Neural cell (in vitro differentiated cells): Measurements from ENCODE around the gene RBMXL2. TPM values are rescaled to one million over a fixed set of nuclear protein-coding genes. Genes with fewer than 3 reads are reported as not detected.

Source experiments
- H2AFZ ChIP-seq: fragments of 200-600, 300-800 bp; sonication (generic), shearing (Covaris generic); 2 replicates; pipeline ENCODE4 v1.6.0; 2014; ENCODE audit warnings: low read depth, mild to moderate bottlenecking, antibody characterized with exemption, low read length, moderate library complexity
- H3F3A ChIP-seq: fragments of 200-600 bp; shearing (Covaris generic); 2 replicates; pipeline ENCODE4 v1.6.1; 2016; ENCODE audit warnings: mild to moderate bottlenecking, moderate library complexity, mixed read lengths, antibody characterized with exemption, low read length; ENCODE audit not compliant: insufficient read depth, poor library complexity, severe bottlenecking
- H3K27ac ChIP-seq: fragments of 200-600, 300-800 bp; sonication (generic), shearing (Covaris generic); 2 replicates; pipeline ENCODE4 v1.5.1; 2014; ENCODE audit warnings: mild to moderate bottlenecking, low read length, moderate library complexity
- H3K27me3 ChIP-seq: fragments of 300-800, 200-600 bp; sonication (generic), shearing (Covaris generic); 2 replicates; pipeline ENCODE4 v1.6.0; 2014; ENCODE audit warnings: mild to moderate bottlenecking, low read depth, low read length, moderate library complexity; ENCODE audit not compliant: insufficient read depth
- H3K36me3 ChIP-seq: fragments of 300-800, 200-600 bp; sonication (generic), shearing (Covaris generic); 2 replicates; pipeline ENCODE4 v1.5.1; 2014; ENCODE audit warnings: mild to moderate bottlenecking, antibody characterized with exemption, low read length, moderate library complexity; ENCODE audit not compliant: insufficient read depth
- H3K4me2 ChIP-seq: fragments of 300-800, 200-600 bp; sonication (generic), shearing (Covaris generic); 2 replicates; pipeline ENCODE4 v1.6.0; 2014; ENCODE audit warnings: mild to moderate bottlenecking, low read length
- H3K4me3 ChIP-seq: fragments of 300-800, 200-600 bp; sonication (generic), shearing (Covaris generic); 2 replicates; pipeline ENCODE4 v1.5.1; 2014; ENCODE audit warnings: mild to moderate bottlenecking, low read length, moderate library complexity
- H3K79me2 ChIP-seq: fragments of 200-600 bp; shearing (Covaris generic); replicated peaks from 2 replicates; pipeline ENCODE4 v1.6.0; 2014; ENCODE audit warnings: mild to moderate bottlenecking, low read length, moderate library complexity; ENCODE audit not compliant: insufficient read depth
- H3K9ac ChIP-seq: fragments of 300-800, 200-600 bp; sonication (generic), shearing (Covaris generic); 2 replicates; pipeline ENCODE4 v1.6.1; 2016; ENCODE audit warnings: mild to moderate bottlenecking, low read length, mixed read lengths
- H3K9me2 ChIP-seq: fragments of 200-600 bp; shearing (Covaris generic); 2 replicates; pipeline ENCODE4 v1.6.1; 2016; ENCODE audit warnings: mild to moderate bottlenecking, low read length, mixed read lengths; ENCODE audit not compliant: insufficient read depth
- H3K9me3 ChIP-seq: fragments of 200-600, 300-800 bp; sonication (generic), shearing (Covaris generic); 2 replicates; pipeline ENCODE4 v1.6.1; 2016; ENCODE audit warnings: mild to moderate bottlenecking, mixed run types, low read length, moderate library complexity, mixed read lengths
- H4K20me1 ChIP-seq: fragments of 200-600 bp; shearing (Covaris generic); 2 replicates; pipeline ENCODE4 v1.6.1; 2016; ENCODE audit warnings: mild to moderate bottlenecking, mixed run types; ENCODE audit not compliant: insufficient read depth
- CTCF ChIP-seq: fragments of 450-650 bp; IDR thresholded peaks from 2 replicates; pipeline ENCODE4 v1.5.1; 2014; ENCODE audit warnings: antibody characterized with exemption, mild to moderate bottlenecking, moderate library complexity; ENCODE audit not compliant: poor library complexity, severe bottlenecking
- EP300 ChIP-seq: fragments of 450-650 bp; conservative IDR thresholded peaks from 2 replicates; pipeline ENCODE4 v1.6.1; 2014; ENCODE audit warnings: antibody characterized with exemption, mild to moderate bottlenecking, moderate library complexity; ENCODE audit not compliant: poor library complexity, severe bottlenecking
- EZH2 ChIP-seq: fragments of 200-600, 300-800 bp; shearing (Covaris generic), sonication (generic); IDR thresholded peaks from 2 replicates; pipeline ENCODE4 v1.6.1; 2014; ENCODE audit warnings: antibody characterized with exemption, low read length, borderline replicate concordance, mild to moderate bottlenecking; ENCODE audit not compliant: insufficient read depth, poor library complexity, severe bottlenecking
- MXI1 ChIP-seq: fragments of 450-650 bp; conservative IDR thresholded peaks from 2 replicates; pipeline ENCODE4 v1.6.1; 2014; ENCODE audit warnings: antibody characterized with exemption, mild to moderate bottlenecking; ENCODE audit not compliant: poor library complexity, severe bottlenecking
- POLR2AphosphoS5 ChIP-seq: IDR thresholded peaks from 2 replicates; pipeline ENCODE4 v1.6.1; 2012
- RAD21 ChIP-seq: fragments of 450-650 bp; conservative IDR thresholded peaks from 2 replicates; pipeline ENCODE4 v1.6.1; 2014; ENCODE audit warnings: antibody characterized with exemption, mild to moderate bottlenecking, moderate library complexity
- REST ChIP-seq: IDR thresholded peaks from 2 replicates; pipeline ENCODE4 v1.6.1; 2012; ENCODE audit warnings: borderline replicate concordance
- SMC3 ChIP-seq: fragments of 450-650 bp; conservative IDR thresholded peaks from 2 replicates; pipeline ENCODE4 v1.6.1; 2014; ENCODE audit warnings: antibody characterized with exemption, mild to moderate bottlenecking, moderate library complexity; ENCODE audit not compliant: poor library complexity
- TAF1 ChIP-seq: IDR thresholded peaks from 2 replicates; pipeline ENCODE4 v1.6.1; 2012; ENCODE audit warnings: low read depth
- polyA minus RNA-seq: library from RNA; depleted of rRNA, polyadenylated mRNA; stranded (reverse); fragments of >200 nt; gene quantifications from 2 replicates; pipeline ENCODE4 v1.2.3, GENCODE V29; 2014
- polyA plus RNA-seq: library from polyadenylated mRNA; depleted of rRNA; stranded (reverse); fragments of >200 nt; gene quantifications from 2 replicates; pipeline ENCODE4 v1.2.3, GENCODE V29; 2014

The RBMXL2 gene
- polyA plus RNA-seq (not detected in 2 replicates), polyA minus RNA-seq (0.49 TPM in 1 of 2 replicates, not detected in the other)

- Histone ChIP-seq H3K79me2 (no peaks in the 10 kb centered on the region), H3K36me3 (no peaks in the 10 kb centered on the region), H3K27ac (no peak within 1 kb of the TSS), H3F3A (no peaks in the 10 kb centered on the region), H3K4me3 (no peak within 1 kb of the TSS), H3K9me2 (no peaks in the 10 kb centered on the region), H3K27me3 (no peaks in the 10 kb centered on the region), H3K9ac (no peak within 1 kb of the TSS), H3K9me3 (no peaks in the 10 kb centered on the region), H3K4me2 (no peak within 1 kb of the TSS), H2AFZ (no peak within 1 kb of the TSS), H4K20me1 (no peaks in the 10 kb centered on the region)
- TF ChIP-seq RAD21 (no peak), POLR2AphosphoS5 (no peak)
These were observed at the start of gene RBMXL2 for GRCh38 chr11:7088921-7089320. TSS of gene RBMXL2 (plus strand) at chr11:7088998. CDS start at chr11:7089121, 123 bp downstream.

GRCh38 chr11:7046474-7047175 is 42.2 kb upstream of the RBMXL2 start:
- TF ChIP-seq POLR2AphosphoS5 (no peak), SMC3 (no peak), TAF1 (no peak), EZH2 (no peak), REST (no peak), MXI1 (no peak), CTCF (no peak), EP300 (no peak), RAD21 (no peak)

More at GRCh38 chr11:7046474-7047175, 42.2 kb upstream of the RBMXL2 start:
- H3K36me3 ChIP-seq: no peaks in the 10 kb centered on the region
- H3K9ac ChIP-seq: no peak overlapping the region
- no peaks in the 10 kb centered on the region for H3K9me3 ChIP-seq
- no peak overlapping the region for H3K4me2 ChIP-seq
- H3K27me3 ChIP-seq: no peaks in the 10 kb centered on the region
- no peak overlapping the region for H2AFZ ChIP-seq
- no peaks in the 10 kb centered on the region for H4K20me1 ChIP-seq
- no peaks in the 10 kb centered on the region for H3K79me2 ChIP-seq
- H3K27ac ChIP-seq: no peak overlapping the region
- H3K9me2 ChIP-seq: no peaks in the 10 kb centered on the region
- H3K4me3 ChIP-seq: no peak overlapping the region
- H3F3A ChIP-seq: no peaks in the 10 kb centered on the region
